Astrocyte (in vitro differentiated cells and primary cell): Measurements from ENCODE around the gene AKAP13.

ENCODE experiments used
- EZH2 ChIP-seq: IDR thresholded peaks from 2 replicates; pipeline ENCODE4 v1.6.1; 2012; ENCODE audit warnings: mild to moderate bottlenecking, low read length, inconsistent platforms; ENCODE audit not compliant: insufficient read depth
- TF ChIP-seq, protein P1 (sequence below): IDR thresholded peaks from 2 replicates; pipeline ENCODE4 v1.5.1; 2011; ENCODE audit warnings: low read depth, mild to moderate bottlenecking, inconsistent platforms, low read length, moderate library complexity; ENCODE audit not compliant: insufficient read depth

- TF ChIP-seq, protein P1, sequence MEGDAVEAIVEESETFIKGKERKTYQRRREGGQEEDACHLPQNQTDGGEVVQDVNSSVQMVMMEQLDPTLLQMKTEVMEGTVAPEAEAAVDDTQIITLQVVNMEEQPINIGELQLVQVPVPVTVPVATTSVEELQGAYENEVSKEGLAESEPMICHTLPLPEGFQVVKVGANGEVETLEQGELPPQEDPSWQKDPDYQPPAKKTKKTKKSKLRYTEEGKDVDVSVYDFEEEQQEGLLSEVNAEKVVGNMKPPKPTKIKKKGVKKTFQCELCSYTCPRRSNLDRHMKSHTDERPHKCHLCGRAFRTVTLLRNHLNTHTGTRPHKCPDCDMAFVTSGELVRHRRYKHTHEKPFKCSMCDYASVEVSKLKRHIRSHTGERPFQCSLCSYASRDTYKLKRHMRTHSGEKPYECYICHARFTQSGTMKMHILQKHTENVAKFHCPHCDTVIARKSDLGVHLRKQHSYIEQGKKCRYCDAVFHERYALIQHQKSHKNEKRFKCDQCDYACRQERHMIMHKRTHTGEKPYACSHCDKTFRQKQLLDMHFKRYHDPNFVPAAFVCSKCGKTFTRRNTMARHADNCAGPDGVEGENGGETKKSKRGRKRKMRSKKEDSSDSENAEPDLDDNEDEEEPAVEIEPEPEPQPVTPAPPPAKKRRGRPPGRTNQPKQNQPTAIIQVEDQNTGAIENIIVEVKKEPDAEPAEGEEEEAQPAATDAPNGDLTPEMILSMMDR: no peak
- TF ChIP-seq EZH2: no peak
These were observed 25.9 kb upstream of the AKAP13 start for GRCh38 chr15:85354461-85354860.
